AG09309 (cell line): ENCODE results near the gene RPL12.

Source experiments
- DNase-seq: peaks from one replicate; pipeline ENCODE4 v3.0.0-alpha.2; 2010; ENCODE audit warnings: low read depth
- H3K4me3 ChIP-seq: 2 replicates; pipeline ENCODE4 v1.5.1; 2011; ENCODE audit warnings: mild to moderate bottlenecking, low read depth, low read length, moderate library complexity; ENCODE audit not compliant: control insufficient read depth
- CTCF ChIP-seq: IDR thresholded peaks from 2 replicates; pipeline ENCODE4 v1.5.1; 2011; ENCODE audit warnings: mild to moderate bottlenecking, low read depth, low read length, inconsistent platforms; ENCODE audit not compliant: insufficient read depth, control insufficient read depth; ENCODE audit errors: missing control alignments

The RPL12 gene

DNA sequence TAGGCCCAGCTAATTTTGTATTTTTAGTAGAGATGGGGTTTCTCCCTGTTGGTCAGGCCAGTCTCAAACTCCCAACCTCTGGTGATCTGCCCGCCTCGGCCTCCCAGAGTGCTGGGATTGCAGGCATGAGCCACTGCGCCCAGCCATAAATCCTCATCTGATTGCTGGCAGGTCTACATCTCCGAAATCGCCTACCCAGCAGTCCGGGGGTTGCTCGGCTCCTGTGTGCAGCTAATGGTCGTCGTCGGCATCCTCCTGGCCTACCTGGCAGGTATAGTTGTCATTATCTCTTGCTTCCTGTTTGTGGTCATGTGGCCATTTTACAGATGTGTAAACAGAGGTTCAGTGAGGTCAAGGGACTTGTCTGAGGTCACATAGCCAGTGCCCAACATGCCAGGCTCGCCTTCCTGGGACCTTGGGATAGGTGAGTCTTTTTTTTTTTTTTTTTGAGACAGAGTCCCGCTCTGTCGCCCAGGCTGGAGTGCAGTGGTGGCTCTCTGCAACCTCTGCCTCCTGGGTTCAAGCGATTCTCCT lies 51.4 kb downstream of the RPL12 start:
- DNase-seq, result no peak
- no peak for TF ChIP-seq CTCF

DNA sequence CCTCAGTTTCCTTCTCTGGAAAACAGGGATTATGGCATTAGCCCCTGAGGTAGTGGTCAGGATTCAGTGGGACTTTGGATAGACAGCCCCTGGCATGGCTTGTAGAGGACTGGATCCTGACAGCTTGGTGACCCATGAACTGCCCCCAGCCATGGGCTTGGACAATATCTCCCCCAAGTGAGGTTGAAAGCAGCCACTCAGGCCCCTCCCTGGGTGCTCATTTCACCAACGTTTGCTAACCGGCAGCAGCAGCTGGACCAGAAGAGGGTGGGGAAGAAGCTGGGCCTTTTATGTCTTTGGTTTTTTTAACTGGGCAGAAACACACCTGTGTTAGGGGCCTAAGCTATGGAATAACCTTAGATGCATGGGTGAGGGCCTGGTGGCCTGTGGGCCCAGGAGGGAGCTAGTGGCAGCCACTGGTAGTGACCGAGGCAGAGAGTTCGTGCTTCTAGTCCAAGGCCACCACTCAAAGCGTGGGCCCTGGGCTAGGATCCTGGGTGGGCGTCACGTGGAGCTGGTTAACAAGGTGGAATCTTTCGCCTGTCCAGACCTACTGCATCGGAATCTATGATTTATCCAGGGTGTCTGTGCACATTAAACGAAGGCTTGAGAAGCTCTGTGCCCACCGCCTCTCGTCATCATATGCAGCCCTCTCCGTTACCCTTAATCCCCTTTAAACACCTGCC lies 52.3 kb downstream of the RPL12 start:
- H3K4me3 ChIP-seq, result no peak overlapping the region
- TF ChIP-seq CTCF, result no peak
- no peak for DNase-seq

More for the DNA sequence above, 51.4 kb downstream of the RPL12 start:
- no peak overlapping the region for H3K4me3 ChIP-seq

- no peak for TF ChIP-seq CTCF
- DNase-seq, result no peak
- H3K4me3 ChIP-seq, result peak overlapping the region; percentile 59
Observed at GRCh38 chr9:127398275-127398647, 52.9 kb downstream of the RPL12 start.
